ENCODE results near the gene IQCK.

IQCK gene

GRCh38 chr16:19892902-19893301, 174.8 kb downstream of the IQCK start:
- no peak for DNase-seq

- DNase-seq: no peak
These were observed 176.5 kb downstream of the IQCK start for GRCh38 chr16:19894586-19894985.

- DNase-seq: no peak
These were observed 178.9 kb downstream of the IQCK start for GRCh38 chr16:19896951-19897350.

GRCh38 chr16:19898166-19898565, 180.1 kb downstream of the IQCK start:
- no peak for DNase-seq

- no peak for DNase-seq
These were observed 181.0 kb downstream of the IQCK start for GRCh38 chr16:19898924-19899604.

DNA sequence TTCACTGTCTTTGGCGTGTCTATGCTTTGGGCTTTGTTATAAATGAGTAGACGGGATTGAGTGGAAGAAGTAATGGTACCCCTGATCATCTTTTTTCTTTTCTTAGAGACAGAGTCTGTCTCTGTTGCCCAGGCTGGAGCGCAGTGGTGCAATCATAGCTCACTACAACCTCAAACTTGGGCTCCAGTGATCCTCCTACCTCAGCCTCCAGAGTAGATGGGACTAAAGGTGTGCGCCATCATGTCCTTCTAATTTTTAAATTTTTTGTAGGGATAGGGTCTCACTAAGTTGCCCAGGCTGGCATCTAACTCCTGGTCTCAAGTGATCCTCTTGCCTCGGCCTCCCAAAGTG, 181.5 kb downstream of the IQCK start:
- no peak for DNase-seq

- DNase-seq: no peak
These were observed 183.1 kb downstream of the IQCK start for GRCh38 chr16:19901164-19901563.

DNA sequence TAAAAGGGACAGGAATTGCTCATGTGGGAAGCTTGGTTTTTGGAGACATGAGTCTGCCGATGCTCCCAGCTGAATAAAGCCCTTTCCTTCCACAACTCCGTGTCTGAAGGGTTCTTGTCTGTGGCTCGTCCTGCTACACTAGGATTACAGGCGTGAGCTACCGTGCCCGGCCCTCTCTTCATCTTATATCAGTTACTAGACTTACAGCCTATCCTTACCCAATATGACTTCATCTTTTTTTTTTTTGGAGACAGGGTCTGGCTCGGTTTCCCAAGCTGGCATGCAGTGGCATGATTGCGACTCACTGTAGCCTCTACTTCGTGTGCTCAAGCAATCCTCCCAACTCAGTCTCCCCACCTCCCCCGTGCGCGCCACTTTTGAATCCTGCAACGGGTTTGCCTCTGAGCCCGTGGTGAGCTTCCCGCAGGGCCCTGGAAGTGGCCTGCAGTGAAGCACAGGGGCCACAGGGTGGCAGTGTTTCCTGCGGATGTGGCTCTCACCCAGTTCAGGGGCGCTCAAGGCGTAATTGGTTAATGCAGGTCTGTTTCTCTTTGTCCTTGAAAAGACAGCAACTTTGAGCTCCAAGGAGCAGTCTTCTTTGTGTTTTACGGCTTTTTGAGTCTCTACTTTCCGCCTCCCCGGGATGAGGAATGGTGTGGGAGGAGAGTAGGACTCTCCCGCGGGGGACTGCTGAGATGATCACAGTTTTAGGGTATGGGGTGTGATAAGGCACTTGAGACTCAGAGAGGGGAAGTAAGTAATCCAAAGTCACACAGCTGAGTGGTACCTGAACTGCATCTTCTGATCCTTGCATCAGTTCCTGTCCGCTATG, 189.3 kb downstream of the IQCK start:
- DNase-seq: no peak

All from SIG-M5 (cell line).